Measurements from ENCODE around the gene TPCN2.

GRCh38 chr11:69061713-69062053 lies 13.0 kb downstream of the TPCN2 start:
- TF ChIP-seq GATA3 (IDR thresholded peaks at IDR 0.05; ENCODE audit: low read depth, low read length) (no peak), GATA2 (IDR thresholded peaks at IDR 0.05; ENCODE audit: low read depth, low read length) (no peak)

Data from SH-SY5Y (cell line).